GM12874 (cell line): ENCODE measurements around the gene PIP5KL1.

Experiments
- TF ChIP-seq, protein P1 (sequence below): IDR thresholded peaks from 2 replicates; pipeline ENCODE4 v1.5.1; 2011; ENCODE audit warnings: low read depth, mild to moderate bottlenecking, control low read depth, low read length, moderate library complexity; ENCODE audit not compliant: insufficient read depth

PIP5KL1 gene

DNA sequence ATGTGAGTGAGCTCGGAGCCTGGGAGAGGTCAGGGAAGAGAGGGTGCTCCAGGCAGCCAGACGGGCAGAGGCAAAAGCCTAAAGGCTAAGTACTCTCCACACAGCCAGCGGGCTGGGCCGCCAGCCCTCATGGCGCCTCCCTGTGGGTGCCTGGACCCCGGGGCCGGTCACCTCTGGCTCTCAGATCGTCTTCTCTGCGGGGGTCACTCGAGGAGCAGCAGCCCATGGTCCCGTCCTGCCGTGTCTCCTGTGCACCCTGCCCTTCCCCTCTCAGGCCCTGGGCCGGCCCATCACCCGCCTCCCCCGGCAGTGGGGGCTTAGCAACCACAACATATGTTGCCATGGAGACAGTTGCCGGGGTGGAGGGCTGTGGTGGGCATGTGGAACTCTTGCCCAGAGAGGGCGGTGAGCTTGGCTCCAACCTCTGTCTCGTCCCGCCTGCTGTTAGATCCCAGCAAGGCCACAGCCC is 57.3 kb downstream of the PIP5KL1 start:
- TF ChIP-seq, protein P1, sequence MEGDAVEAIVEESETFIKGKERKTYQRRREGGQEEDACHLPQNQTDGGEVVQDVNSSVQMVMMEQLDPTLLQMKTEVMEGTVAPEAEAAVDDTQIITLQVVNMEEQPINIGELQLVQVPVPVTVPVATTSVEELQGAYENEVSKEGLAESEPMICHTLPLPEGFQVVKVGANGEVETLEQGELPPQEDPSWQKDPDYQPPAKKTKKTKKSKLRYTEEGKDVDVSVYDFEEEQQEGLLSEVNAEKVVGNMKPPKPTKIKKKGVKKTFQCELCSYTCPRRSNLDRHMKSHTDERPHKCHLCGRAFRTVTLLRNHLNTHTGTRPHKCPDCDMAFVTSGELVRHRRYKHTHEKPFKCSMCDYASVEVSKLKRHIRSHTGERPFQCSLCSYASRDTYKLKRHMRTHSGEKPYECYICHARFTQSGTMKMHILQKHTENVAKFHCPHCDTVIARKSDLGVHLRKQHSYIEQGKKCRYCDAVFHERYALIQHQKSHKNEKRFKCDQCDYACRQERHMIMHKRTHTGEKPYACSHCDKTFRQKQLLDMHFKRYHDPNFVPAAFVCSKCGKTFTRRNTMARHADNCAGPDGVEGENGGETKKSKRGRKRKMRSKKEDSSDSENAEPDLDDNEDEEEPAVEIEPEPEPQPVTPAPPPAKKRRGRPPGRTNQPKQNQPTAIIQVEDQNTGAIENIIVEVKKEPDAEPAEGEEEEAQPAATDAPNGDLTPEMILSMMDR, result no peak

DNA sequence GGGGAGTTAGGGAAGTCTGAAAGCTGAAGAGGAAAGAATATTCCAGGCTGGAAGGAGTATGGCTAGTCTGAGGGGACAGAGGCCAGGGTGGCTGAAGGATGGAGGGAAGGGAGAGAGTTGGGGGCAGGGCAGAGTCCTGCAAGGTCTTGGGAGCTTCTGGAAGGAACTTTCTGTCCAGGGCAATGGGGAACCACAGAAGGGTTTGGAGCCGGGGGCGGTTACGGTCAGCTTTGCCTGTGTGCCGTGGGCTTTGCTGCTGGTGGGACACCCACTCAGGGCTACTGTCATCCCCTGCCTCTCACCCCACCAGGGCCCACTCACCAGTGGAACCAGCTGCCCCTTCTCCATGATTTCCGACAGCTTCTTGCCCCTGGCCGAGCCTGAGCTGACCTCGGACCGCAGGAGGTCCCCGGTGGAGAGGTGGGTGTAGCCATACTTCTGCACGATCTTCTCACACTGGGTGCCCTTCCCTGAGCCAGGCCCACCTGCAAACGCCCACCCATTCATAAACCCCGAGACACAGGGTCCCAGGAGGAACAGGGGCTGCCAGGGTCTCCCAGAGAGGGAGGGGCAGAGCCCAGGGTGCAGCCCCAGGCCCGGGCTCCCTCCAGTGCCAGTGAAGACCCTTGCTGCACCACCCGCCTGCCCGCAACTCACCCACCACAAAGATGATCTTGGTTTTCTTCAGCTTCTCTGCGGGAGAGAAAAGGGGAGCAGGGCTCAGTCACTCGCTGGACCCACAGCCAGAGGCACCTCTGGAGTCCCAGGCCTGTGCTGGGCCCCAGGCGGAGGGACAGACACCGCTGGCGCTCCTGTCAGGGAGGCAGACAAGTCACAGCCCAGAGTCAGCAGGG is 58.0 kb downstream of the PIP5KL1 start:
- TF ChIP-seq, protein P1, result no peak

DNA sequence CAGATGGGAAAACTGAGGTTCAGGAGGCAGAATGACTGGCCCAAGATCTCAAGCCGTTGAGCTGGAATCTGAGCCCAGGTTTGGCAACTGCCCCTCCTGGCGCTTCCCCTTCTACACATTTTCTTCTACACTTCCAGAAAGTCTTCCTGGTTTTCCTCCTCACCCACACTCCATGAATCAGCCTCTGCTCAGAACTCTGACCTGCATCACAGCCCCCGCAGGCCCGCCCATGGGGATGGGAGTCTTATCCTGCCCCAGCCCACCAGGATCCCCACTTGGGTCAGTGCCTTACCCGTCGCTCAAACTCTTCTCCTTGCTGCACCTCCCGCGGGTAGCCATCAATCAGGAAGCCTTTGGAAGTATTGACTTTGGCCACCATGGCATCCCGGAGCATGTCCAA is 59.0 kb downstream of the PIP5KL1 start:
- TF ChIP-seq, protein P1, result no peak

DNA sequence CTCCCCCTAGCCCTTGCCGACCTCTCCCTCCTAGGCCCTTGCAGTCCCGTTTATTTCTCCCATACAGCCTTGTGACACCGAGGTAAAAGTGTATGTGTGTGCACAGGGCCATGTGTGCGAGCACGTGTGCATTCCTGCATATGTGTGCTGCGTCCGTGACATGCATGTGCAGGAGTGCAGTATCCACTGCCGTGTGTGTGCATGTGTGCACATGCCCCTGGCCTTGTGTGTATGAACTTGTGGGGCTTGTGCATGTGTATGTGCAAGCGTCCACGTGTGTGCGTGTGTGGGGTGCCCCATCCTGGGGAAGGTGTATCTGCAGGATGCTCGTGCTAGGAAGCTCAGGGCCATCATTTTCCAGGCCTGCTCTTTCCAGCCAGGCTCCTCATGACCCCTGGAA is 59.7 kb downstream of the PIP5KL1 start:
- TF ChIP-seq, protein P1, result no peak
